Subcutaneous abdominal adipose tissue (tissue), 5 donors: ENCODE results near the gene STK25.
A peak's percentile ranks its signal among the peaks of the same experiment; 100 is the strongest.
"Not testable (repeated sequence)": the region's sequence is repeated elsewhere in the genome, so short reads cannot be mapped to it uniquely, and the experiment has no call there.

ENCODE experiments used
- H3K27ac ChIP-seq: one replicate; pipeline ENCODE4 v1.7.0; 2013; ENCODE audit warnings: low read depth, mild to moderate bottlenecking, inconsistent platforms, low read length, moderate library complexity
- H3K27me3 ChIP-seq, 5 donors: one replicate each; pipeline ENCODE4 v1.7.0; 2013; ENCODE audit warnings: low read length in 5 of 5, inconsistent platforms in 1 of 5; ENCODE audit not compliant: control insufficient read depth in 5 of 5, insufficient read depth in 4 of 5
- H3K36me3 ChIP-seq, 5 donors: one replicate each; pipeline ENCODE4 v1.7.0; 2013; ENCODE audit warnings: low read length in 5 of 5; ENCODE audit not compliant: control insufficient read depth in 5 of 5, insufficient read depth in 5 of 5
- H3K4me1 ChIP-seq, 5 donors: one replicate each; pipeline ENCODE4 v1.7.0; 2013; ENCODE audit warnings: low read length in 5 of 5, mild to moderate bottlenecking in 3 of 5, moderate library complexity in 1 of 5; ENCODE audit not compliant: control insufficient read depth in 5 of 5, insufficient read depth in 5 of 5
- H3K4me3 ChIP-seq, 5 donors: one replicate each; pipeline ENCODE4 v1.7.0; 2013; ENCODE audit warnings: low read length in 5 of 5, low read depth in 1 of 5
- H3K9ac ChIP-seq, 5 donors: one replicate each; pipeline ENCODE4 v1.7.0; 2013; ENCODE audit warnings: low read length in 5 of 5, mild to moderate bottlenecking in 4 of 5, moderate library complexity in 3 of 5
- H3K9me3 ChIP-seq, 5 donors: one replicate each; pipeline ENCODE4 v1.7.0; 2013; ENCODE audit warnings: low read length in 5 of 5; ENCODE audit not compliant: control insufficient read depth in 5 of 5
- donor health status: healthy.
- donor health status: healthy.
- donor health status: healthy.
- donor health status: healthy.
- donor health status: healthy.

STK25 gene

GRCh38 chr2:241525818-241526780, 17.7 kb upstream of the STK25 start:
- not testable (repeated sequence) for H3K27ac ChIP-seq, H3K27me3 ChIP-seq, H3K4me3 ChIP-seq, H3K9me3 ChIP-seq, H3K9ac ChIP-seq, H3K36me3 ChIP-seq, H3K4me1 ChIP-seq

- Histone ChIP-seq H3K9ac (no peak overlapping the region), H3K4me3 (no peak overlapping the region), H3K27me3 (peaks cover 0 to 10% (median 6%) of the 10 kb centered on the region in 5 donors), H3K27ac (no peak overlapping the region), H3K4me1 (no peaks in the 10 kb centered on the region), H3K9me3 (no peaks in the 10 kb centered on the region), H3K36me3 (no peaks in the 10 kb centered on the region)
These were observed 14.1 kb upstream of the STK25 start for GRCh38 chr2:241522477-241522876.

- H3K9me3 ChIP-seq, result no peaks in the 10 kb centered on the region
- no peaks in the 10 kb centered on the region for H3K4me1 ChIP-seq
- no peak overlapping the region for H3K9ac ChIP-seq
- H3K27ac ChIP-seq, result no peak overlapping the region
- H3K4me3 ChIP-seq, result no peak overlapping the region
- no peaks in the 10 kb centered on the region for H3K36me3 ChIP-seq
- peaks cover 0 to 10% (median 6%) of the 10 kb centered on the region in 5 donors for H3K27me3 ChIP-seq
These were observed 11.3 kb upstream of the STK25 start for GRCh38 chr2:241519669-241520068.

GRCh38 chr2:241517297-241517696, 8.9 kb upstream of the STK25 start:
- no peak overlapping the region for H3K27ac ChIP-seq
- no peaks in the 10 kb centered on the region for H3K4me1 ChIP-seq
- no peak overlapping the region for H3K9ac ChIP-seq
- peaks cover 0 to 8% (median 6%) of the 10 kb centered on the region in 5 donors for H3K27me3 ChIP-seq
- no peaks in the 10 kb centered on the region for H3K9me3 ChIP-seq
- H3K4me3 ChIP-seq, result no peak overlapping the region
- H3K36me3 ChIP-seq, result no peaks in the 10 kb centered on the region

- Histone ChIP-seq H3K27ac (no peak overlapping the region), H3K4me3 (no peak overlapping the region), H3K9ac (no peak overlapping the region), H3K4me1 (no peaks in the 10 kb centered on the region), H3K36me3 (no peaks in the 10 kb centered on the region), H3K9me3 (no peaks in the 10 kb centered on the region), H3K27me3 (peaks cover 0 to 8% (median 6%) of the 10 kb centered on the region in 5 donors)
These were observed 8.2 kb upstream of the STK25 start for GRCh38 chr2:241516520-241516965.

GRCh38 chr2:241514986-241515737, 6.8 kb upstream of the STK25 start:
- no peaks in the 10 kb centered on the region for H3K36me3 ChIP-seq
- H3K9ac ChIP-seq, result no peak overlapping the region
- H3K27ac ChIP-seq, result no peak overlapping the region
- peaks cover 0 to 4% (median 0%) of the 10 kb centered on the region in 5 donors for H3K27me3 ChIP-seq
- no peaks in the 10 kb centered on the region for H3K9me3 ChIP-seq
- no peaks in the 10 kb centered on the region for H3K4me1 ChIP-seq
- no peak overlapping the region for H3K4me3 ChIP-seq

- H3K36me3 ChIP-seq, result no peaks in the 10 kb centered on the region
- H3K4me1 ChIP-seq, result peaks cover 0 to 2% (median 2%) of the 10 kb centered on the region in 5 donors
- H3K27me3 ChIP-seq, result peaks cover 0 to 1% (median 0%) of the 10 kb centered on the region in 5 donors
- no peak overlapping the region for H3K27ac ChIP-seq
- no peak overlapping the region for H3K9ac ChIP-seq
- no peak overlapping the region for H3K4me3 ChIP-seq
- no peaks in the 10 kb centered on the region for H3K9me3 ChIP-seq
These were observed 6.2 kb upstream of the STK25 start for GRCh38 chr2:241514553-241514952.

- Histone ChIP-seq H3K4me1 (peaks cover 7 to 30% (median 25%) of the 10 kb centered on the region in 5 donors), H3K9me3 (no peaks in the 10 kb centered on the region), H3K27me3 (no peaks in the 10 kb centered on the region), H3K36me3 (no peaks in the 10 kb centered on the region), H3K9ac (no peak overlapping the region), H3K27ac (no peak overlapping the region), H3K4me3 (no peak overlapping the region)
These were observed 2.8 kb upstream of the STK25 start for GRCh38 chr2:241511091-241511741.

GRCh38 chr2:241509155-241509784, 886 bp upstream of the STK25 start:
- Histone ChIP-seq H3K27me3 (no peaks in the 10 kb centered on the region), H3K4me3 (peak overlapping the region; percentile 51 to 91 (median 80)), H3K4me1 (peaks cover 7 to 42% (median 35%) of the 10 kb centered on the region in 5 donors), H3K9me3 (no peaks in the 10 kb centered on the region), H3K36me3 (peaks cover 0 to 3% (median 0%) of the 10 kb centered on the region in 5 donors), H3K9ac (peak overlapping the region in 4 of 5 donors; percentile 57 to 77 (median 68)), H3K27ac (no peak overlapping the region)
